GM12874 (cell line): ENCODE results near the gene C20orf204.

Source experiments
- TF ChIP-seq, protein P1 (sequence below): IDR thresholded peaks from 2 replicates; pipeline ENCODE4 v1.5.1; 2011; ENCODE audit warnings: low read depth, mild to moderate bottlenecking, control low read depth, low read length, moderate library complexity; ENCODE audit not compliant: insufficient read depth

Gene C20orf204

DNA sequence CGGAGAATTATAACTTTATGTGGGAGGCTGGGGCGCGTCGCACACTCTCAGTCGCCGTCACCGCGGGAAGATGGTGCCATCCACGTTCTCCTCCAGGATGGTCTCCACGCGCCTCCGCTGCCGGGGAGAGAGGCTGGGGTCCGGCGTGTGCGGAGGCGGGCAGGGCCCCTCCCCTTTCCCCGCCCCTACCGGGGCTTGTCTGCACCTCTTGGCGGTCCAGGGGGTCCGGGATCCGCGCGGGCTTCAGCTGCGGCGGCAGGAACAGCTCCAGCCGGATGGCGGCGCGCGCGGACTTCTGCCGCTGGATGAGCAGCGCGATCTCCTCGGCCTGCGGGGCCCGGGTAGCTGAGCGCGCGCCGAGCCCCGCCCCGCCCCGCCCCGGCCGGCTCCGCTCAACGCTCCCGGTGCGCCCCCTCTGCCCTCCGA is 47.4 kb downstream of the C20orf204 start:
- TF ChIP-seq, protein P1, sequence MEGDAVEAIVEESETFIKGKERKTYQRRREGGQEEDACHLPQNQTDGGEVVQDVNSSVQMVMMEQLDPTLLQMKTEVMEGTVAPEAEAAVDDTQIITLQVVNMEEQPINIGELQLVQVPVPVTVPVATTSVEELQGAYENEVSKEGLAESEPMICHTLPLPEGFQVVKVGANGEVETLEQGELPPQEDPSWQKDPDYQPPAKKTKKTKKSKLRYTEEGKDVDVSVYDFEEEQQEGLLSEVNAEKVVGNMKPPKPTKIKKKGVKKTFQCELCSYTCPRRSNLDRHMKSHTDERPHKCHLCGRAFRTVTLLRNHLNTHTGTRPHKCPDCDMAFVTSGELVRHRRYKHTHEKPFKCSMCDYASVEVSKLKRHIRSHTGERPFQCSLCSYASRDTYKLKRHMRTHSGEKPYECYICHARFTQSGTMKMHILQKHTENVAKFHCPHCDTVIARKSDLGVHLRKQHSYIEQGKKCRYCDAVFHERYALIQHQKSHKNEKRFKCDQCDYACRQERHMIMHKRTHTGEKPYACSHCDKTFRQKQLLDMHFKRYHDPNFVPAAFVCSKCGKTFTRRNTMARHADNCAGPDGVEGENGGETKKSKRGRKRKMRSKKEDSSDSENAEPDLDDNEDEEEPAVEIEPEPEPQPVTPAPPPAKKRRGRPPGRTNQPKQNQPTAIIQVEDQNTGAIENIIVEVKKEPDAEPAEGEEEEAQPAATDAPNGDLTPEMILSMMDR = peak; percentile 82

DNA sequence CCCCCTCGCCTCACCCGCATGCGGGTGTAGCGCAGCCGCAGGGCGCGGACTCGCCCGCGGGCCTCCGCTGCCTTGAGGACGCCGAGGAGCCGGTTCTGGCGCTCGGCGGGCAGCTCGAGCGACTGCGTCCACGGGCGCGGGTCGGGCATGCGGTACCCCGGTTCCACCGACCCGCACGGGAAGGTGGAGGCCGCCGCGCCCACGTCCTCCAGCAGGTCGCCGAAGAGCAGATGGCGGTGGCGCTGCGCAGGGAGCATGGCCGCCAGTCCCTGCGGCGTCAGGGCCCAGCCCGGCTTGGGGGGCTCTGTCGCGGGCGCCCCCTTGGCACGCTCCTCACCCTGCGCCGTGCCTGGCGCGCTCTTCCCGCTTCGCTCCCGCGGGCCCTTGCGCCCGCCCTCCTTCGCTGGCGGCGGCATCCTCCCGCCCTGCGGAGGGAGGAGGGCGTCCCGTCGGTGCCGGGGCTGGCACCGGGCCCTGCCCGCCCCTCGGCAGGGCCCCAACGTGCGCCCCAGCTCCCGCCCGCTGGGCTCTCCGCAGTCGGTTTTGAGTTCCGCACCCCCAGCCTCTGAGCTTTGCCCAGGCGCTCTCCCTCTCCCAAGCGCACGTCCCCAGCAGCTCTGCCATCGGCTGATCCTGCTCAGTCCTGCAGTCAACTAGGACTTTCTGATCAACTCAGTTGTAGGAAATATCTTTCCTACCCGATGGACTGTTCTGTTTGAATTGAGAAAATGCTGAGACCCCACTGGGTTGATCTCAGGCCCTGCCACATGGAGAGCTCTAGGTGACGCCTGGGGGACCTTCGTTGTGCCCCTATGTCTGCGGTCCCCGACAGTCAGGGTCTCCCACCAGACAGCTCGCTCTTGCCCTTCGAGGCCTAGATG is 48.1 kb downstream of the C20orf204 start, which contains the start of gene LKAAEAR1:
Gene LKAAEAR1, minus strand, starts transcription at position 595 of the 881 bp plus-strand sequence. Its CDS starts 179 bp downstream, at position 416.
- TF ChIP-seq, protein P1 = no peak

DNA sequence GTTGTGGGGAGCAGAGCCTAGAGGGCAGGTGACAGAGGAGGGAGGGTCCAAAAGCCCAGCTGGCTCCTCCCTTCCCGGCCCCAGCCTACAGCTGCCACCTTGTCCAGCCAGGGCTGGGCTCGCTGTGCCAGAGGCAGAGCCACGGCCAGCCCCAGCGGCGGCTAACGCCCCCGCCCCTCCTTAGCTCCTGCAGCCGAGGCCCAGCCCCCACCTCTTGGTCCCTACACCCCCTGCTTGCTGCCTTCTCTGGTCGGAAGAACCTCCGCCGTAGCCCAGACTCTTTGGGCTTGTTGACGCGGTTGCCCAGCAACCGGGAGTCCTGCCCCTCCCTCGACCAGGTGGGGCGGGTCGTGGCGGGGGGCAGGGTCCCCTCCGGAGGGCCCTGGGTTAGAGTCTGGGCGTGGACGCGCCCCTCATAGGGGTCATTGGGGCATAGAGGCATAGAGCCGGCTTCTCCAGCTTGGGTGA is 48.7 kb downstream of the C20orf204 start:
- TF ChIP-seq, protein P1 = no peak

DNA sequence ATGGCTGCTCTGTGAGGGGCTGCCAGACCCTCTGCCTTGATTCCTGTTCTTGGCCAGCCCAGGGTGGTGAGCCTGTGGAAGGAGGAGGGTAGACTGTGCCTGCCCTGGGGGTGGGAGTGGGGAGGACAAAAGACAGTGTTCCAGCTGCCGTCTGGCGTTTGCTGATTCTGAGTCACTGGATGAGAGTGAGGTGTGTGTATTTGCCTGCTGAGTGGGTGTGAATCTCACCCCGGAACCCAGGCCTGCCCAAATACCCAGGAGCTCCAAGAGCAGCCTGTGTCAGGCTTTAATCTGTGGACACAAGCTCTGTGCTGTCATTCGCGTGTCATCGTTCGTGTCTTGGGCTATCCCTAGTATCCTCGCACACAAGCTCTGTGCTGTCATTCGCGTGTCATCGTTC is 50.8 kb downstream of the C20orf204 start:
- TF ChIP-seq, protein P1 = no peak
